ENCODE measurements around the gene SCAANT1. TPM values are rescaled to one million over a fixed set of nuclear protein-coding genes. Genes with fewer than 3 reads are reported as not detected.

The SCAANT1 gene
- not detected in 2 replicates for total RNA-seq (2014; rRNA removed; shearing (Covaris generic))

GRCh38 chr3:63911873-63912767 lies at the start of gene SCAANT1:
TSS of gene SCAANT1 (minus strand) at chr3:63912383.
- peak; percentile 58 for DNase-seq (ENCODE audit: low spot score)

- DNase-seq (ENCODE audit: low spot score): peak; percentile 60
These were observed 49.7 kb upstream of the SCAANT1 start for GRCh38 chr3:63961891-63962290.

- DNase-seq (ENCODE audit: low spot score): peak; percentile 73
These were observed 48.0 kb upstream of the SCAANT1 start for GRCh38 chr3:63960048-63960711.

- DNase-seq (ENCODE audit: low spot score): no peak
These were observed 47.0 kb upstream of the SCAANT1 start for GRCh38 chr3:63959146-63959545.

GRCh38 chr3:63955830-63956545 lies 43.8 kb upstream of the SCAANT1 start:
- no peak for DNase-seq (ENCODE audit: low spot score)

GRCh38 chr3:63955036-63955650 lies 43.0 kb upstream of the SCAANT1 start:
- no peak for DNase-seq (ENCODE audit: low spot score)

GRCh38 chr3:63954182-63954581 lies 42.0 kb upstream of the SCAANT1 start:
- no peak for DNase-seq (ENCODE audit: low spot score)

- no peak for DNase-seq (ENCODE audit: low spot score)
These were observed 40.0 kb upstream of the SCAANT1 start for GRCh38 chr3:63952248-63952594.

- no peak for DNase-seq (ENCODE audit: low spot score)
These were observed 39.5 kb upstream of the SCAANT1 start for GRCh38 chr3:63951492-63952247.

GRCh38 chr3:63950698-63951097 lies 38.5 kb upstream of the SCAANT1 start:
- DNase-seq (ENCODE audit: low spot score): no peak

GRCh38 chr3:63949005-63949404 lies 36.8 kb upstream of the SCAANT1 start:
- DNase-seq (ENCODE audit: low spot score): no peak

GRCh38 chr3:63947594-63947993 lies 35.4 kb upstream of the SCAANT1 start:
- DNase-seq (ENCODE audit: low spot score): no peak

- no peak for DNase-seq (ENCODE audit: low spot score)
These were observed 34.6 kb upstream of the SCAANT1 start for GRCh38 chr3:63946753-63947152.

GRCh38 chr3:63945558-63946096 lies 33.4 kb upstream of the SCAANT1 start:
- DNase-seq (ENCODE audit: low spot score): no peak

GRCh38 chr3:63943678-63944077 lies 31.5 kb upstream of the SCAANT1 start:
- no peak for DNase-seq (ENCODE audit: low spot score)

GRCh38 chr3:63942528-63942927 lies 30.3 kb upstream of the SCAANT1 start:
- no peak for DNase-seq (ENCODE audit: low spot score)

GRCh38 chr3:63940389-63940757 lies 28.2 kb upstream of the SCAANT1 start:
- DNase-seq (ENCODE audit: low spot score): peak; percentile 32

- DNase-seq (ENCODE audit: low spot score): no peak
These were observed 25.8 kb upstream of the SCAANT1 start for GRCh38 chr3:63937661-63938651.

GRCh38 chr3:63936925-63937324 lies 24.7 kb upstream of the SCAANT1 start:
- DNase-seq (ENCODE audit: low spot score): no peak
